ENCODE measurements around the gene CES4A.
A peak's percentile ranks its signal among the peaks of the same experiment; 100 is the strongest.
"Not testable (repeated sequence)": the region's sequence is repeated elsewhere in the genome, so short reads cannot be mapped to it uniquely, and the experiment has no call there.

CES4A gene
- 14.7 to 17.3 reads per million in 2 donors for total RNA-seq

GRCh38 chr16:66988197-66988788, at the start of gene CES4A:
CES4A (plus strand) TSS chr16:66988589; CDS start chr16:66988773, 184 bp downstream.
- DNase-seq, result no peak

- no peak for DNase-seq
Measured at GRCh38 chr16:66939366-66939765, 49.0 kb upstream of the CES4A start.

- no peak for DNase-seq
Measured at GRCh38 chr16:66940236-66940635, 48.2 kb upstream of the CES4A start.

GRCh38 chr16:66942981-66943380, 45.4 kb upstream of the CES4A start:
- DNase-seq, result no peak

GRCh38 chr16:66943426-66944053, 44.8 kb upstream of the CES4A start:
- no peak for DNase-seq

- DNase-seq, result no peak
Measured at GRCh38 chr16:66944054-66944441, 44.3 kb upstream of the CES4A start.

- DNase-seq, result not testable (repeated sequence)
Measured at GRCh38 chr16:66944971-66945370, 43.4 kb upstream of the CES4A start.

GRCh38 chr16:66945939-66946338, 42.5 kb upstream of the CES4A start:
- DNase-seq, result no peak

- no peak for DNase-seq
Measured at GRCh38 chr16:66946541-66946940, 41.8 kb upstream of the CES4A start.

- DNase-seq, result no peak
Measured at GRCh38 chr16:66946974-66947301, 41.5 kb upstream of the CES4A start.

- DNase-seq, result peak; percentile 83
Measured at GRCh38 chr16:66947302-66948065, 40.9 kb upstream of the CES4A start.

- no peak for DNase-seq
Measured at GRCh38 chr16:66948134-66948836, 40.1 kb upstream of the CES4A start.

GRCh38 chr16:66948837-66949225, 39.6 kb upstream of the CES4A start:
- no peak for DNase-seq

GRCh38 chr16:66949472-66949871, 38.9 kb upstream of the CES4A start:
- DNase-seq, result no peak

- DNase-seq, result no peak
Measured at GRCh38 chr16:66950437-66950836, 38.0 kb upstream of the CES4A start.

- DNase-seq, result no peak
Measured at GRCh38 chr16:66950971-66951790, 37.2 kb upstream of the CES4A start.

- DNase-seq, result no peak
Measured at GRCh38 chr16:66952430-66953110, 35.8 kb upstream of the CES4A start.

GRCh38 chr16:66953462-66954096, 34.8 kb upstream of the CES4A start:
- DNase-seq, result no peak

GRCh38 chr16:66954097-66954659, 34.2 kb upstream of the CES4A start:
- peak; percentile 66 for DNase-seq

- not testable (repeated sequence) for DNase-seq
Measured at GRCh38 chr16:66955363-66956153, 32.8 kb upstream of the CES4A start.
